DMS79 treated with DMSO at 0.1 percent for 48 hours (cell line): ENCODE measurements around the gene BORCS5.
"Not testable (repeated sequence)": the region's sequence is repeated elsewhere in the genome, so short reads cannot be mapped to it uniquely, and the experiment has no call there.

Experiments used
- DNase-seq: peaks from one replicate; lab custom pipeline; 2025; lab: John Stamatoyannopoulos, UW

The BORCS5 gene

GRCh38 chr12:12488296-12488695, 131.4 kb downstream of the BORCS5 start:
- DNase-seq: no peak

GRCh38 chr12:12488823-12489550, 132.1 kb downstream of the BORCS5 start:
- no peak for DNase-seq

- no peak for DNase-seq
These were observed 134.7 kb downstream of the BORCS5 start for GRCh38 chr12:12491606-12492005.

GRCh38 chr12:12492547-12492946, 135.7 kb downstream of the BORCS5 start:
- DNase-seq: no peak

- DNase-seq: no peak
These were observed 138.7 kb downstream of the BORCS5 start for GRCh38 chr12:12495536-12495935.

- DNase-seq: no peak
These were observed 141.3 kb downstream of the BORCS5 start for GRCh38 chr12:12498210-12498609.

- DNase-seq: no peak
These were observed 143.2 kb downstream of the BORCS5 start for GRCh38 chr12:12499909-12500604.

- DNase-seq: no peak
These were observed 144.2 kb downstream of the BORCS5 start for GRCh38 chr12:12501121-12501520.

GRCh38 chr12:12502130-12502814, 145.4 kb downstream of the BORCS5 start:
- not testable (repeated sequence) for DNase-seq

GRCh38 chr12:12502815-12503151, 145.9 kb downstream of the BORCS5 start:
- no peak for DNase-seq

GRCh38 chr12:12503384-12504078, 146.7 kb downstream of the BORCS5 start:
- no peak for DNase-seq

GRCh38 chr12:12505544-12506495, 148.9 kb downstream of the BORCS5 start:
- DNase-seq: no peak

GRCh38 chr12:12506496-12506890, 149.6 kb downstream of the BORCS5 start:
- no peak for DNase-seq

- DNase-seq: no peak
These were observed 150.2 kb downstream of the BORCS5 start for GRCh38 chr12:12507121-12507520.

GRCh38 chr12:12508612-12509011, 151.7 kb downstream of the BORCS5 start:
- DNase-seq: no peak

- no peak for DNase-seq
These were observed 153.3 kb downstream of the BORCS5 start for GRCh38 chr12:12510141-12510540.

GRCh38 chr12:12510551-12510950, 153.7 kb downstream of the BORCS5 start:
- no peak for DNase-seq

- DNase-seq: no peak
These were observed 154.3 kb downstream of the BORCS5 start for GRCh38 chr12:12511021-12511783.

- DNase-seq: no peak
These were observed 155.2 kb downstream of the BORCS5 start for GRCh38 chr12:12511895-12512711.
